ENCODE data around the gene LYZL6. TPM values are rescaled to one million over a fixed set of nuclear protein-coding genes. Genes with fewer than 3 reads are reported as not detected.

Gene LYZL6
- total and polyA plus RNA-seq, 2 of the 8 experiments (the other 6 are each of a cell fraction or from before 2014, with no cell fraction given), result not detected

DNA sequence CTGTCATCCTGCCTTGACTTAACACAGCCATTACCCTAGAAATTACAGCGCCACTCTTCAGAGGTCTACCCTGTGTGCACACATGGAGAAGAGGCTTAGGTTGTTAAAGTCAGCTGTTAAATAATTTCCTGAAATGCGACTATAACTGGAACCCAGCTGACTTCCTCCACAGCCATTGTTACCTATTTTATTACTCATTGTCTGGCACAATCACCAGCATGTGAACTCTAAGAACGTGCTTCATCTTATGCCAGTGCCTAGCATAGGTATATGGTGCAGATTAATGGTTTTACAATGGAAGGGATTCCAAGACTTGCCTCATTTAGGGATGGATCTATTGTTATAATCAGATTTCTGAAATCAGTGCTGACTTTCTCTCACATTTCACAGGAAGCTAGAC lies 24.8 kb downstream of the LYZL6 start (continued):
- TF ChIP-seq, protein P1, sequence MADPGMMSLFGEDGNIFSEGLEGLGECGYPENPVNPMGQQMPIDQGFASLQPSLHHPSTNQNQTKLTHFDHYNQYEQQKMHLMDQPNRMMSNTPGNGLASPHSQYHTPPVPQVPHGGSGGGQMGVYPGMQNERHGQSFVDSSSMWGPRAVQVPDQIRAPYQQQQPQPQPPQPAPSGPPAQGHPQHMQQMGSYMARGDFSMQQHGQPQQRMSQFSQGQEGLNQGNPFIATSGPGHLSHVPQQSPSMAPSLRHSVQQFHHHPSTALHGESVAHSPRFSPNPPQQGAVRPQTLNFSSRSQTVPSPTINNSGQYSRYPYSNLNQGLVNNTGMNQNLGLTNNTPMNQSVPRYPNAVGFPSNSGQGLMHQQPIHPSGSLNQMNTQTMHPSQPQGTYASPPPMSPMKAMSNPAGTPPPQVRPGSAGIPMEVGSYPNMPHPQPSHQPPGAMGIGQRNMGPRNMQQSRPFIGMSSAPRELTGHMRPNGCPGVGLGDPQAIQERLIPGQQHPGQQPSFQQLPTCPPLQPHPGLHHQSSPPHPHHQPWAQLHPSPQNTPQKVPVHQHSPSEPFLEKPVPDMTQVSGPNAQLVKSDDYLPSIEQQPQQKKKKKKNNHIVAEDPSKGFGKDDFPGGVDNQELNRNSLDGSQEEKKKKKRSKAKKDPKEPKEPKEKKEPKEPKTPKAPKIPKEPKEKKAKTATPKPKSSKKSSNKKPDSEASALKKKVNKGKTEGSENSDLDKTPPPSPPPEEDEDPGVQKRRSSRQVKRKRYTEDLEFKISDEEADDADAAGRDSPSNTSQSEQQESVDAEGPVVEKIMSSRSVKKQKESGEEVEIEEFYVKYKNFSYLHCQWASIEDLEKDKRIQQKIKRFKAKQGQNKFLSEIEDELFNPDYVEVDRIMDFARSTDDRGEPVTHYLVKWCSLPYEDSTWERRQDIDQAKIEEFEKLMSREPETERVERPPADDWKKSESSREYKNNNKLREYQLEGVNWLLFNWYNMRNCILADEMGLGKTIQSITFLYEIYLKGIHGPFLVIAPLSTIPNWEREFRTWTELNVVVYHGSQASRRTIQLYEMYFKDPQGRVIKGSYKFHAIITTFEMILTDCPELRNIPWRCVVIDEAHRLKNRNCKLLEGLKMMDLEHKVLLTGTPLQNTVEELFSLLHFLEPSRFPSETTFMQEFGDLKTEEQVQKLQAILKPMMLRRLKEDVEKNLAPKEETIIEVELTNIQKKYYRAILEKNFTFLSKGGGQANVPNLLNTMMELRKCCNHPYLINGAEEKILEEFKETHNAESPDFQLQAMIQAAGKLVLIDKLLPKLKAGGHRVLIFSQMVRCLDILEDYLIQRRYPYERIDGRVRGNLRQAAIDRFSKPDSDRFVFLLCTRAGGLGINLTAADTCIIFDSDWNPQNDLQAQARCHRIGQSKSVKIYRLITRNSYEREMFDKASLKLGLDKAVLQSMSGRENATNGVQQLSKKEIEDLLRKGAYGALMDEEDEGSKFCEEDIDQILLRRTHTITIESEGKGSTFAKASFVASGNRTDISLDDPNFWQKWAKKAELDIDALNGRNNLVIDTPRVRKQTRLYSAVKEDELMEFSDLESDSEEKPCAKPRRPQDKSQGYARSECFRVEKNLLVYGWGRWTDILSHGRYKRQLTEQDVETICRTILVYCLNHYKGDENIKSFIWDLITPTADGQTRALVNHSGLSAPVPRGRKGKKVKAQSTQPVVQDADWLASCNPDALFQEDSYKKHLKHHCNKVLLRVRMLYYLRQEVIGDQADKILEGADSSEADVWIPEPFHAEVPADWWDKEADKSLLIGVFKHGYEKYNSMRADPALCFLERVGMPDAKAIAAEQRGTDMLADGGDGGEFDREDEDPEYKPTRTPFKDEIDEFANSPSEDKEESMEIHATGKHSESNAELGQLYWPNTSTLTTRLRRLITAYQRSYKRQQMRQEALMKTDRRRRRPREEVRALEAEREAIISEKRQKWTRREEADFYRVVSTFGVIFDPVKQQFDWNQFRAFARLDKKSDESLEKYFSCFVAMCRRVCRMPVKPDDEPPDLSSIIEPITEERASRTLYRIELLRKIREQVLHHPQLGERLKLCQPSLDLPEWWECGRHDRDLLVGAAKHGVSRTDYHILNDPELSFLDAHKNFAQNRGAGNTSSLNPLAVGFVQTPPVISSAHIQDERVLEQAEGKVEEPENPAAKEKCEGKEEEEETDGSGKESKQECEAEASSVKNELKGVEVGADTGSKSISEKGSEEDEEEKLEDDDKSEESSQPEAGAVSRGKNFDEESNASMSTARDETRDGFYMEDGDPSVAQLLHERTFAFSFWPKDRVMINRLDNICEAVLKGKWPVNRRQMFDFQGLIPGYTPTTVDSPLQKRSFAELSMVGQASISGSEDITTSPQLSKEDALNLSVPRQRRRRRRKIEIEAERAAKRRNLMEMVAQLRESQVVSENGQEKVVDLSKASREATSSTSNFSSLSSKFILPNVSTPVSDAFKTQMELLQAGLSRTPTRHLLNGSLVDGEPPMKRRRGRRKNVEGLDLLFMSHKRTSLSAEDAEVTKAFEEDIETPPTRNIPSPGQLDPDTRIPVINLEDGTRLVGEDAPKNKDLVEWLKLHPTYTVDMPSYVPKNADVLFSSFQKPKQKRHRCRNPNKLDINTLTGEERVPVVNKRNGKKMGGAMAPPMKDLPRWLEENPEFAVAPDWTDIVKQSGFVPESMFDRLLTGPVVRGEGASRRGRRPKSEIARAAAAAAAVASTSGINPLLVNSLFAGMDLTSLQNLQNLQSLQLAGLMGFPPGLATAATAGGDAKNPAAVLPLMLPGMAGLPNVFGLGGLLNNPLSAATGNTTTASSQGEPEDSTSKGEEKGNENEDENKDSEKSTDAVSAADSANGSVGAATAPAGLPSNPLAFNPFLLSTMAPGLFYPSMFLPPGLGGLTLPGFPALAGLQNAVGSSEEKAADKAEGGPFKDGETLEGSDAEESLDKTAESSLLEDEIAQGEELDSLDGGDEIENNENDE (IDR thresholded peaks at IDR 0.05; ENCODE audit: insufficient replicate concordance, low read length), result no peak
- TF ChIP-seq SP1 (IDR thresholded peaks at IDR 0.05; ENCODE audit: low read depth, low read length) (no peak), SIN3A (conservative IDR thresholded peaks at IDR 0.05 in 1 of 2, IDR thresholded peaks at IDR 0.05 in 1 of 2; ENCODE audit: low read depth in 1 of 2, low read length in 2 of 2) (no peak), RAD21 (IDR thresholded peaks at IDR 0.05 in 1 of 2, conservative IDR thresholded peaks at IDR 0.05 in 1 of 2; ENCODE audit: low read depth in 2 of 2, low read length in 2 of 2) (no peak), ATF2 (IDR thresholded peaks at IDR 0.05; ENCODE audit: low read length) (no peak), HDAC6 (IDR thresholded peaks at IDR 0.05; ENCODE audit: low read depth, low read length) (no peak), BRCA1 (IDR thresholded peaks at IDR 0.05; ENCODE audit: low read depth, low read length) (no peak), CHD2 (IDR thresholded peaks at IDR 0.05; ENCODE audit: low read length) (no peak)
